SIG-M5 (cell line): ENCODE results near the gene LRRC75A.
"Not testable (repeated sequence)": the region's sequence is repeated elsewhere in the genome, so short reads cannot be mapped to it uniquely, and the experiment has no call there.

ENCODE experiments used
- DNase-seq: peaks from one replicate; lab custom pipeline; 2025; lab: John Stamatoyannopoulos, UW

Gene LRRC75A, protein sequence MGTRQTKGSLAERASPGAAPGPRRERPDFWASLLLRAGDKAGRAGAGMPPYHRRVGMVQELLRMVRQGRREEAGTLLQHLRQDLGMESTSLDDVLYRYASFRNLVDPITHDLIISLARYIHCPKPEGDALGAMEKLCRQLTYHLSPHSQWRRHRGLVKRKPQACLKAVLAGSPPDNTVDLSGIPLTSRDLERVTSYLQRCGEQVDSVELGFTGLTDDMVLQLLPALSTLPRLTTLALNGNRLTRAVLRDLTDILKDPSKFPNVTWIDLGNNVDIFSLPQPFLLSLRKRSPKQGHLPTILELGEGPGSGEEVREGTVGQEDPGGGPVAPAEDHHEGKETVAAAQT

DNA sequence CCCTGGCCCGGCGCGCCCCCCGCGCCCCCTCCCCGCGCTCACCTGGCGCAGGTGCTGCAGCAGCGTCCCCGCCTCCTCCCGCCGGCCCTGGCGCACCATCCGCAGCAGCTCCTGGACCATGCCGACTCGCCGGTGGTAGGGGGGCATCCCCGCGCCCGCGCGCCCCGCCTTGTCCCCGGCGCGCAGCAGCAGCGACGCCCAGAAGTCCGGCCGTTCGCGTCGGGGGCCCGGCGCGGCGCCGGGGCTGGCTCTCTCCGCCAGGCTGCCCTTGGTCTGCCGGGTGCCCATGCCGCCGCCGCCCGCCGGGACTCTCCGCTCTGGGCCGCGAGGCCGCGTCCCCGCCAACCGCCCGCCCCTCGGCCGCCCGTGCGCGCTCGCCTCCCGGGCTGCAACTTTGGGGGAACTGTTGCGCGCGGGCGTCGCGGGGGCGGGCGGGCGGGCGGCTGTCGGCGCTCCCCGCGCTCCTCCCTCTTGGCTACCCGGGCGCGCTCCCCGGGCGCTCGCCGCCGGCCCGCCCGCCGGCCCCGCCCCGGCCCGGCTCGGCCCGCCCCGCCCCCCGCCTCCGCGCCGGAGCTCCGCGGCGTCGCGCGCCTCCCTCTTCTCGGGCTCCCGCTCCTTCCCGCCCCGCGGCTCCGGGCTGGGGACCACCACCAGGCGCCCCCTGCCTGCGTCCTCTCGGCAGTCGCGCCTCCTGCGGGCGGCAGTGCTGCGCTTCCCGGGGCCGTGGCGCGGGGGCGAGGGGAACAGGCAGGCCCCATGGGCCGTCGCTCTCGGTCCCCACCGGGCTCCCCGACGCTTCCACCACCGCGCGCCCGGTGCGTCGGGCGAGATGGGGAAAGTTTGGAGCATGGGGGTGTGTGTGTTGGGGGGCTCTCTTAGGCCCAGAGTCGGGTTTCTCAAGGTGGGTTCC is at the start of gene LRRC75A:
TSS of gene LRRC75A (minus strand) at position 491 of the 910 bp plus-strand sequence. CDS start at position 288, 203 bp downstream.
- no peak for DNase-seq

DNA sequence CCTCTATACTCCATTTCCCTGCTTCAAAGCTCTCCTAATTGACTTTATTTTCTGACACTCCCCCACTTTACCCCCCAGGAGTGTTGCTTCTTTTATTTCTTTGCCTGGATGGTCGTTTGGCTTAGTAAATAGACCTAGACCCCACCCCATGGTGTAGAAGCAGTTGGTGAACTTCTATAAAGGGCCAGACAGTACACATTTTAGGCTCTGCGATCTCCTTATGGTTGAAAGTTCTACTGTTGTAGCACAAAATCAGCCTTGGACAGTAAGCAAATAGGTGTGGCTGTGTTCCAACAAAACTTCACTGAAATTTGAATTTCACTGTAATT is 45.1 kb upstream of the LRRC75A start:
- DNase-seq, result no peak

DNA sequence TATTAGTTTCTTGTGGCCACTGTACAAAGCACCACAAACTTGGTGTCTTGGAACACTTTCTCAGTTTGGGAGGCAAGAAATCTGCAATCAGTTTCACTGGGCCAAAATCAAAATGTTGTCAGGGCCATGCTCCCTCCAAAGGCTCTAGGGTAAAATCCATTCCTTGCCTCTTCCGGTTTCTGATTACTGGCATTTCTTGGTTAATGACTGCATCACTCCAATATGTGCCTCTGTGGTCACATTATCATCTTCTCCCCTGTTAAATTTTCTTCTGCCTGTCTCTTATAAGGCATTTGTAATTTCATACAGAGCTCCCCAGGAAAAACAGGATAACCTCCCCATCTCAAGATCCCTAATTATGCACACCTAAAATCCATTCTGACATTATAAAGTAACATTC is 42.2 kb upstream of the LRRC75A start:
- no peak for DNase-seq

DNA sequence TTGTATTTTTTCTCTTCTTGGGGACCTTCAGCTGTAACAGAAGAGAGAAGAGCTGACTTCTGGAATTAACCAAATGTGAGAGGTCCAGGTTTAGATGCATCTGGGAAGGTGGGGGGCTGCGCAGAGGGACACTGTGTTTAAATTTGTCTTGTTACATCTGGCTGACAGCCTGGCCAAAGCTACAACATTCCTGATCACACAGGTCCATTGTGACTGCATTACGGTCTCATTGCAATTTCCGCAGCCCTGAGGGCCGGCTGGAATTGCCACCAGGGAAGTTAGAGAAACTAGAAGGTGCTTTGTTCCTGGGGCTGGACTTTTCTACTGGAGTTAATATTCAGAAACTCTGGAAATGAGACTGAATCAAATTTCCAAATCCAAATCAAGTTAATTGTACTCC is 37.9 kb upstream of the LRRC75A start:
- no peak for DNase-seq

DNA sequence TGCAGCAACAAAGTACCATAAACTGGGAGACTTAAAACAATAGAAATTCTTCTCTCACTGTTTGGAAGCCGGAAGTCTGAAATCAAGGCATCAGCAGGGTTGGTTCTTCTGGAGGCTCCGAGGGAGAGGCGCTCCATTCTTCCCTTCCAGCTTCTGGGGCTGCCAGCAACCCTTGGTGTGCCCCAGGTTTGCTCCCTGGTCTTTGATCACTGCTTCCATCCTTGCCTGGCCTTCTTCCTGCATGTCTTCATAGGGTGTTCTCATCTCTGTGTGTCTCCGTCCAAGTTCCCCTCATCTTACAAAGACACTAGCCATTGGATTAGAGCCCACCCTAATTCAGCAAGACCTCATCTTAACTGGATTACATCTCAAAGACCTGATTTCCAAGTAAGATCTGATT is 35.3 kb upstream of the LRRC75A start:
- DNase-seq, result no peak

DNA sequence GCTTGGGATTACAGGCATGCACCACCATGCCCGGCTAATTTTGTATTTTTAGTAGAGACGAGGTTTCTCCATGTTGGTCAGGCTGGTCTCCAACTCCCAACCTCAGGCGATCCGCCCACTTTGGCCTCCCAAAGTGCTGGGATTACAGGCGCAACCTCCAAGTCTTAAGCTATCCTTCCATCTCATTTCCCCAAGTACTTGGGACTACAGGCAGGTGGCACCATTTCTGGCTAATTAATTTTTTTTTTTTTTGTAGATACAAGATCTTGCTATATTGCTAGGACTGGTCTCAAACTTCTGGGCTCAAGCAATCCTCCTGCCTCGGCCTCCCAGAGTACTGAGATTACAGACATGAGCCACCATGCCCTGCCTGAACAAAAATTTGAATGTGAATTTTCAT is 33.6 kb upstream of the LRRC75A start:
- not testable (repeated sequence) for DNase-seq

DNA sequence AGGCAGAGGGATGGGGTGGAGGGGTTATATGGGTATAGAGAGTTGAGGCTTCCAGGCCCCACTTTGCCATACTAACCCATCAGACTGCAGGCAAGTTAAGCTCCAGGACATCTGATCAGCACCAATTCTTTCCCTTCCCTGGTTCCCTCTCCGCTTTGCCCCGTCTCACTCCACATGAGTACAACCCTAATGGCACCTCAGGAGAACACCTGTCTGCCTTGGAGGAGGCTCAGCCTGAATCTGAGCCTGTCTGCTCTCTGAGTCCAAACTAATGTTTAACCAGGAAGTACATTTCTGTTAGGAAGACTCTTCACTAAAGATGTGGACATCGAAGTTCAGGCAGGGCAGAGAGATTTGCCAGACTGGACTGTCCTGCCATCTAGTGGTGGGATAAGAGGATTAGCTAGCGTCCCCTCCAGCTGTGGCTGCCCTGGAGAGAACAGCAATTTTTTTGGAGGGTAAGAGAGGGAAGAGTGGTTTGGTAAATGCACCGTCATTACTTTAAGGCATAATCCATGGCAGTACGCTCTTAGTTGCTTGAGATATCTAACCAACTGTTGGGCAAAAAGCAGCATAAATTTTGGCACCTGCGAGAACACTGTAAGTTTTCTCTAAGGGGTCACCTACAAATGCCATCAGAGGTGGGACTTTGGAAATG is 29.2 kb upstream of the LRRC75A start:
- DNase-seq, result peak; percentile 59

DNA sequence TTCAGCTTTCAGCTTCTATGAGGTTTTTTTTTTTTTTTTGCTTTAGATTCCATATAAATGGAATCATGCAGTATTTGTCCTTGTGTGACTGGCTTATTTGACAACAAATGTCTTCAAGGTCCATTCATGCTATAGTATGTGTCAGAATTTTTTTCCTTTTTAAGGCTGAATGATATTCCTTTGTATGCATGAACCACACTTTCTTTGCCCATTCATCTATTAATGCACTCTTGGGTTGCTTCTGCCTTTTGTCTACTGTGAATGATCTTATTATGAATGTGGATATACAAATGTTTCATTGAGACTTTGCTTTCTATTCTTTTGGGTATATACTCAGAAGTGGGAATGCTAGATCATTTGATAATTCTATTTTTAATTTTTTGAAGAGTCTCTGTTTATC is 27.0 kb upstream of the LRRC75A start:
- no peak for DNase-seq

DNA sequence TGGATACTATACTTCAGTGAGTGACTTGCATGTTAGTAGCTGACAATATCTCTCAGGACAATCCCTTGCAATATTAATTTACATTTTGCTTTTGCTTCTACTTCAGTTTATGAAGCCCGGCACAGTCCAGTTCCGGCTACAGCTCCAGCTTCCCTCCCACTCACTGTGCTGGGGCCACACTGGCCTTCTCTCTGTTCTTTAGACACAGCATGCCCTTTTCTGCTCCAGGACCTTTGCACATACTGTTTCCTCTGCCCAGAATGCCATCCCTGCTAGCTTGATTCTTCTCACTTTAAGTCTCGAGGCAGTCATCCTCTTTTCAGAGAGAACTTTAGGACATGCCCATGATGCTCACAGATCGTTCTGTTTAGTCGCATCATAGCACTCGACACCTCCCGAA is 25.5 kb upstream of the LRRC75A start:
- no peak for DNase-seq

DNA sequence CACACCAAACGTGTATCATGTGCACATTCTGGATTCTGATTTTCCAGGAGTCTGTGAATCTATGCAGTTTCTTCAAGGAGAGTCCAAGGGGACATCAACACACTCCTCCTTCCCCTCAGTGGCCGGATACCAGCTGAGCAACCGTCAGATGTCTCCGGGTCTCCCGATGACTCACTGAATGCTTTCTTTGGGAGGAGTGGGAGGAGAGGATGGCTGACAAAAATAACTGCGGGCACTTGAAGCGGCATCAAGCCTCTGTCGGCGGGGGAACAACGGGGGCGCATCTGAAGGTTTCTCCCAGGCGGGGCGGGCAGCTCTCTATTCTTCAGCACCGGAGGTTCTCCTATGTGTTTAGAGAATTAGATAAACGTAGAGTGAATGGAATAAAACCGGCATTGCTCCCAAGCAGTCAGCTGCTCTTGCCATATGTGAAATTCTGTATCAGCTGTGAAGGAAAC is 24.6 kb upstream of the LRRC75A start:
- DNase-seq, result no peak

DNA sequence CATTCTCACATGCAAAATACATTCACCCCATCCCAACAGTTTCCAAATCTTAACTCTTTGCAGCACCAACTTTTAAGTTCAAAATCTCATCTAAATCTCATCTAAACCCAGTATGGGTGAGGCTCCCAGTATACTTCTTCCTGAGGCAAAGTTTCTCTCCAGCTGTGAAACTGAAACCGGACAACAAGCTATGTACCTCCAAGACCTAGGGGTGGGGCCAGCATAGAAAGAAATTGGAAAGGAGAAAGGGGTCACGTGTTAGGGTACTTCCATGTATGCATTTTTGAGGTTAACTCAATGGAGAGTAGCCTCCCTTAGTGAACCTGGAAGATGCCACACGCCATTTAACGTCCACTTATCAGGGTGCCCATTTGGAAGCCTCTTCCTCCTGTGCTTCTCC is 23.9 kb upstream of the LRRC75A start:
- no peak for DNase-seq

DNA sequence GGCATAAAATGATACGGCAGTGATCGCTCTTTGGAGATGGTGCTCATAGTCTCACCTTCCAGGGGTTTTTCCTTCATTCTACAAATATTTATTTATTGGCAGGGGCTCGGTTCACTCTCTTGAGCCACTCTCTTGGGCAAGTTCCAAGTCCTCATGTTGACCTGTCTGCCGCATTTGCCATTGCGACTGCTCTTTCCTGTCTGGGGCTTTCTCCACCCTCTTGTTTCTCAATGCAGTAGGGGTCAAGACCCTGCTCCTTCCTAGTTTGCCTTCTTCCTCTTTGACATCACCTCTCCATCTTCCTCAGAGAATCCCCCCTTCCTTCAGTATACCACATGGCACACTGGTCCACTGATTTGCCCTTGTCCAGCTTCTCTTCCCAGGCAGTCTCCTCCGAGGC is 21.9 kb upstream of the LRRC75A start:
- DNase-seq, result no peak

DNA sequence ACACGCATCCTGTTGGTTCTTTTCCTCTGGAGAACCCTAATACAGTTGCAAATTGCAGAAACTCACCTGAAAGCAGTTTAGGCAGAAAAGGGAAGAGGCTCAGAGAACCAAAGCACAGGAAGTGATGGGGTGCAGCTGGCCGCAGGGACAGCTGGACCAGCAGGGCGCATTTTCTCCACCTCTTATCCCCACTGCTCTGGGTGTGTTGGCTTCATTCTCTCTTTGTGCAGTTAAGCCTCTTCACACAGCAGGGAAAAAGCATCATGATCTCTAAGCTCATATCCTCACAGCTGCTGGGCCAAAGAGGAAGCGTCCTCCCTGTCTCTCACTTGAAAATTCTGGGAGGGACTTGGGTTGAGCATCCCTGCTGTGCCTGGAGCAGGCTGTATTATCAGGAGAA is 20.0 kb upstream of the LRRC75A start:
- DNase-seq, result no peak

DNA sequence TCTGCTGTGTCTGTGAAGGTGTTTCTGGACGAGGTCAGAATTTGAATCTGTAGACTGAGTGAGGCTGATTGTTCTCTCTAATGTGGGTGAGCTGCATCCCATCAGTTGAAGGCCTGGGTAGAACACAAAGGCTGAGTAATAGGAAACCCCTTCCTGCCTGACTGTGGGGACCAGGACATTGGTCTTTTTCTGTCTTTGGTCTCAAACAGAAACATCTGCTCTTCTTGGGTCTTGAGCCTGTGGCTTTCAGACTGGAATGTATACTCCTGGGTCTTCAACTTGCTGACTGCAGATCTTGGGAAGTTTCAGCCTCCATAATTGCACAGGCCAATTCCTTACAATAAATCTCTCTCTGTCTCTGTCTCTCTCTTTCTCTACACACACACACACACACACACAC is 19.6 kb upstream of the LRRC75A start:
- DNase-seq, result no peak

DNA sequence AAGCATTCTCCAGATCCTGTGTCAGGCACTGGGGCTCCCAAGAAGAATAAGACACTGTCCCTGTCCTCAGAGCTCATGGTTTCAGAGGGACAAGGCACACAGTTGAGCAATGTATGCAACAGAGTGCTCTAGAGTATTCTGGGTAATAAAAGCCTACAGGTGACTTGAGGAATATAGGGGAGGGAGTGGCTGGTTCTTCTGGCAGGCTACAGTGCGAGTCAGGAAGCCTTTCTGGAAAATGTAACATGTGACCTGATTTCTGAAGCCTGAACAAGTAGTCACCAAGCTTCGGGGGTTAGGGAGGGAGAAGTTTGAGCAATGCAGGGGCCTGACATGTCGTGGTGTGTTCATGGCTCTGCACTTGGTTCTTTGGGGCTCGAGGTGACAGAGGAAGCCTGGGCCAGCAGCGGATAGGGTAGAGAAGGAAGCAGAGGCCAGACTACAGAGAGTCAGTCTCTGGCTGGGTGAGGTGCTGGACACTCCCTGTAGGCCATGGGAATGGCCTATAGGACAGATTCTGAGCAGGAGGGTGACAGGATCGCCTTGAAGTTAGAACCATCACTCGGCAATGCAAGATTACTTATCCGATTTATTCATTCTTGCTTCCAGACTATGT is 16.0 kb upstream of the LRRC75A start:
- no peak for DNase-seq

DNA sequence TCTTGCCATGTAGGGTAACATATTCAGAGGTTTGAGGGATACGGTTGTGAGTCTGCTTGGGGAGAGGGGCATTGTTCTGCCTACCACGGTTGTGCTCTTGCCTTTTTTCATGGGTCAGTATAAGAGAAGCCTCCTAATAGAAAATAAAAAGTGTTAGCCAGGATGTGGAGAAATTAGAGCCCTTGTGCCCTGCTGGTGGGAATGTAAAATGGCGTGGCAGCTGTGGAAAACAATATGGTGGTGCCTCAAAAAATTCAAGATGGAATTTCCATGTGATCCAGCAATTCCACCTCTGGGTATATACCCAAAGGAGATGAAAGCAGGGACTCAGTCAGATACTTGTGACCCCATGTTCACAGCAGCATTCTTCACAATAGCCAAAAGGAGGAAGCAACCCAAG is 14.2 kb upstream of the LRRC75A start:
- DNase-seq, result no peak

DNA sequence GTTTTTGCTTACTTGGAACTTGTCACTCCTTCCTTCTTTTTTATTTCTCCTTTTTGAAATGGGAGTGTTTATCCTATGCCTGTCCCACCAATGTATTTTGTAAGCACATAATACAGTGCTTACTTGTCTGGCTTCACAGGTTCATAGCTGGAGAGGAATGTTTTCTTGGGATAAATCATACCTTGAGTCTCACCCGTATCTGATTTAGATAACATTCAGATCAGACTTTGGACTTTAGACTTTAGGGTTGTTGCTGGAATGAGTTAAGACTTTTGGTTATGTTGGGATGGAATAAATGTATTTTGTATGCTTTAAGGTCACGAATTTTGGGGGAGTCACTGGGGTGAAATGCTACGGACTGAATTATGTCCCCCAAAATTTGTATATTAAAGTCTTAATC is 13.0 kb upstream of the LRRC75A start:
- DNase-seq, result no peak

DNA sequence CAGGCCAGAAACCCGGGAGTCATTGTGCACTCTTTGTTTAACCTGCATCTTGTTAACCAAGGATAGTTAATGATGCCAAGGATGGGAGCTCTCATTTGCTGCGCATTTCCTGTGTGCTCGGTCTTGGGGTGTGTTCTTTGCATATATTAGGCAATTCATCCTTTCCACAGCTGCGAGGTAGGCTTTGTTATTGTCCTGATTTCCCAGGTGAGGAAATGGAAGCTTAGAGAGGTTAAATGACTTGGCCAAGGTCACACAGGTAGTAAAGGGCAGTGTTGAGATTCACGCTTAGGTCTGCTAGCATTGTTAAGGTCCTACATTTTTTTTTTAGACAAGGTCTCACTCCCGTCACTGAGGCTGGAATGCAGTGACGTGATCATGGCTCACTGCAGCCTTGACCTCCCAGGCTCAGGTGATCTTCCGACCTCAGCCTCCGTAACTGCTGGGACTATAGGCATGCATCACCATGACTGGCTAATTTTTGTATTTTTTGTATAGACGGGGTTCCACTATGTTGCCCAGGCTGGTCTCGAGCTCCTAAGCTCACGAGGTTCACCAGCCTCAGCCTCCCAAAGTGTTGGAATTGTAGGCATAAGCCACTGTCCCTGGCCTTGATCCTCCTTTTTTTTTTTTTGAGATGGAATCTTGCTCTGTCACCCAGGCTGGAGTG is 5.0 kb upstream of the LRRC75A start:
- DNase-seq, result no peak

DNA sequence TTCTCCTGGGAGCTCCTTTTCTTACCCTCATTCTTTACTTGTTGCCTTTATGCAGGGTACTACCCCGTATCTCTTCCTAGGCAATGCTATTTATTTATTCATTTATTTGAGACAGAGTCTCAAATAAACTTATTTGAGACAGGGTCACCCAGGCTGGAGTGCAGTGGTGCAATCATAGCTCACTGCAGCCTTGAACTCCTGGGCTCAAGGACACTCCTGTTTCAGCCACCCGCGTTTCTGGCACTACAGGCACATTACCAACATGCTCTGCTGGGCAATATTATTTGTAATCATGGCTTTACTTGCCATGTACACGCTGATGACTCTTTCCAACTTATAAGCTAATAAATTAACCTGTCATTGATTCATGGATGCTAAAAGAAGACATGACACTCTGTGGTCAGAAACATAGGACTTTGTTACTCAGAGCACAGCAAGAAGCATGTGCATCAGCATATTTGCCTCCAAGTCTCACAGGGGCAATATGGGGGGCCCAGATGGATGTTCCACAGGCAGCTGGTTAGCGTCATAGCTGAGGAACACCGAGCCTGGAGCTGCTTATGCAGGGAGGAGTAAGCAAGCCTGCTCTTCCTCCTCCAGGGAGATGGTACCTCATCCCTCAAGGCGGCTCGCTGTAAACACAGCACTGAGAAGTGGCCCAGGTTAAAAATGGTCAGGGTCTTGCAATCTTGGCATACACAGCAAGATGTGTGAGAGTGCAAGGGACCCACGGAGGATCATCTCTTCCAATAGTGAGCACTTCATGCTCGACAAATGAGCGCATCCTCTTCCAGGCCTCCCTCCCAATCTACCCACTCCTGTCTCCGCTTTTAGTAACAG is 4.2 kb upstream of the LRRC75A start:
- no peak for DNase-seq

DNA sequence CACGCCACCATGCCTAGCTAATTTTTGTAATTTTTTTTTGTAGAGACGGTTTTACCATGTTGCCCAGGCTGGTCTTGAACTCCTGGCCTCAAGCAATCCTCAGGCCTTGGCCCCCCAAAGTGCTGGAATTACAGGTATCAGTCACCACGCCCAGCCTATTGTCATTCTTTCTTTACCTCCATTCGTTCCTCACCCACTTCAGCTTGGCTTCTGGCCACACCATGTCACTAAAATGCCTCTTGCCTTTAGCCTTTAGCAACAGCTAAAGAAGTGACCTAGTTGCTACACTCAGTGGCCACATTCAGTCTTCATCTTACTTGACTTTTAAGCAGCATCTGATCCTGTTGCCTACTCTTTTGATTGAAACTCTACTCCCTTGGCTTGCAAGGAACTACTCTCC is 3.6 kb upstream of the LRRC75A start:
- DNase-seq, result no peak

DNA sequence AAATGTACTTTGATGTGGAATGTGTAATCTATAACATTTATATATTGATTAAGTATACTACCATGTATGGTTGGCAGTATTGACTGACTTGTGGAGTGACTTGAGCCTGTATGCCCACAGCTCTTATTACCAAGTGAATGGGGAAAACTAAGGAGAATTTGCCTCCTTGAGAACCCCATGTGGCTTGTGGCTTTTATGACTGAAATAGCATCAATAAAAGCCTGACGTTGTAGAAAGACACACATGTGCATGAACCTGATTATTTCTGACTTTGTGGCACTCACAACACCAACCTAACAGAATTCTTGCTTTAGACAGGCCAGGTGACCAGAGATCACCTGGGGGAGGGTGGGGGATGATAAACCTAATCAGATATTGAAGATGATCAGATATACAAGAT is 2.1 kb upstream of the LRRC75A start:
- no peak for DNase-seq
